ENCODE results near the gene ALX4. TPM values are rescaled to one million over a fixed set of nuclear protein-coding genes. Genes with fewer than 3 reads are reported as not detected.

ALX4 gene
- total and polyA plus RNA-seq, 2 experiments from 2014 or later = not detected

DNA sequence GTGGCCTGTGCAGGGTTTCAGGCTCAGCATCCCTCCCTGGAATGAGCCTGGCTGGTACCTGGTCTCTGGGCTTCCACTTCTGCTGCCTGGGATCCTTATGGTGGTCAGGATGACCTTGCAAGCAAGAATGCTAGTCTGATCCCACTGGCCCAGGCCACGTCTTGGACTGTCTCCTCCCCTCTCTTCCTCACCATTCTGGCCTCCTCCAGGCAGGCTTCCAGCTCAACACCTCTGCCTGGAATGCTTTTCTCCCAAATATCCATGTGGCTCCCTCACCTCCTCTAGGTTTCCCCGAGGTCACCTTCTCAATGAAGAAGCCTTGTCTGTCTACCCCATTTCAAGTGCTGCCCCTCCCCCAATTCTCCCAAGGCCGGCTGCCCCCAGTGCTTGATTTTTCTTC lies 39.4 kb upstream of the ALX4 start:
- Histone ChIP-seq H3K4me1 (ENCODE audit: insufficient read depth) (no peaks in the 10 kb centered on the region), H3K4me3 (no peak overlapping the region), H3K79me2 (replicated peaks; ENCODE audit: insufficient read depth) (no peaks in the 10 kb centered on the region), H4K20me1 (replicated peaks; ENCODE audit: insufficient read depth) (no peaks in the 10 kb centered on the region), H3F3A (replicated peaks; ENCODE audit: low read depth) (no peaks in the 10 kb centered on the region), H3K36me3 (ENCODE audit: insufficient read depth) (no peaks in the 10 kb centered on the region), H3K27me3 (ENCODE audit: insufficient read depth) (no peaks in the 10 kb centered on the region), H3K27ac (ENCODE audit: low read depth) (no peak overlapping the region), H3K9me2 (ENCODE audit: insufficient read depth) (no peaks in the 10 kb centered on the region), H2AFZ (no peak overlapping the region), H3K4me2 (no peak overlapping the region)
- peaks cover 5% of the 10 kb centered on the region for H3K27me3 Mint-ChIP-seq (ENCODE audit: insufficient read depth, low read depth, poor library complexity)
- H3K27ac Mint-ChIP-seq = no peak overlapping the region
- no peaks in the 10 kb centered on the region for H3K9me3 Mint-ChIP-seq
- H3K36me3 Mint-ChIP-seq (ENCODE audit: low read depth) = no peaks in the 10 kb centered on the region
- ATAC-seq (no peak), DNase-seq (ENCODE audit: low spot score) (no peak)
- no peak overlapping the region for H3K4me3 Mint-ChIP-seq
- TF ChIP-seq EZH2 (IDR thresholded peaks at IDR 0.05; ENCODE audit: low read depth, unreplicated experiment) = no peak
- no peak for TF ChIP-seq STAT1 (IDR thresholded peaks at IDR 0.05; ENCODE audit: unreplicated experiment)
- no peak for TF ChIP-seq CREB1 (CRISPR knock-in tag; IDR thresholded peaks at IDR 0.05; ENCODE audit: low read depth)
- TF ChIP-seq CTCF (conservative IDR thresholded peaks at IDR 0.05; ENCODE audit: low read depth in 2 of 2) = no peak
- TF ChIP-seq, protein P1, sequence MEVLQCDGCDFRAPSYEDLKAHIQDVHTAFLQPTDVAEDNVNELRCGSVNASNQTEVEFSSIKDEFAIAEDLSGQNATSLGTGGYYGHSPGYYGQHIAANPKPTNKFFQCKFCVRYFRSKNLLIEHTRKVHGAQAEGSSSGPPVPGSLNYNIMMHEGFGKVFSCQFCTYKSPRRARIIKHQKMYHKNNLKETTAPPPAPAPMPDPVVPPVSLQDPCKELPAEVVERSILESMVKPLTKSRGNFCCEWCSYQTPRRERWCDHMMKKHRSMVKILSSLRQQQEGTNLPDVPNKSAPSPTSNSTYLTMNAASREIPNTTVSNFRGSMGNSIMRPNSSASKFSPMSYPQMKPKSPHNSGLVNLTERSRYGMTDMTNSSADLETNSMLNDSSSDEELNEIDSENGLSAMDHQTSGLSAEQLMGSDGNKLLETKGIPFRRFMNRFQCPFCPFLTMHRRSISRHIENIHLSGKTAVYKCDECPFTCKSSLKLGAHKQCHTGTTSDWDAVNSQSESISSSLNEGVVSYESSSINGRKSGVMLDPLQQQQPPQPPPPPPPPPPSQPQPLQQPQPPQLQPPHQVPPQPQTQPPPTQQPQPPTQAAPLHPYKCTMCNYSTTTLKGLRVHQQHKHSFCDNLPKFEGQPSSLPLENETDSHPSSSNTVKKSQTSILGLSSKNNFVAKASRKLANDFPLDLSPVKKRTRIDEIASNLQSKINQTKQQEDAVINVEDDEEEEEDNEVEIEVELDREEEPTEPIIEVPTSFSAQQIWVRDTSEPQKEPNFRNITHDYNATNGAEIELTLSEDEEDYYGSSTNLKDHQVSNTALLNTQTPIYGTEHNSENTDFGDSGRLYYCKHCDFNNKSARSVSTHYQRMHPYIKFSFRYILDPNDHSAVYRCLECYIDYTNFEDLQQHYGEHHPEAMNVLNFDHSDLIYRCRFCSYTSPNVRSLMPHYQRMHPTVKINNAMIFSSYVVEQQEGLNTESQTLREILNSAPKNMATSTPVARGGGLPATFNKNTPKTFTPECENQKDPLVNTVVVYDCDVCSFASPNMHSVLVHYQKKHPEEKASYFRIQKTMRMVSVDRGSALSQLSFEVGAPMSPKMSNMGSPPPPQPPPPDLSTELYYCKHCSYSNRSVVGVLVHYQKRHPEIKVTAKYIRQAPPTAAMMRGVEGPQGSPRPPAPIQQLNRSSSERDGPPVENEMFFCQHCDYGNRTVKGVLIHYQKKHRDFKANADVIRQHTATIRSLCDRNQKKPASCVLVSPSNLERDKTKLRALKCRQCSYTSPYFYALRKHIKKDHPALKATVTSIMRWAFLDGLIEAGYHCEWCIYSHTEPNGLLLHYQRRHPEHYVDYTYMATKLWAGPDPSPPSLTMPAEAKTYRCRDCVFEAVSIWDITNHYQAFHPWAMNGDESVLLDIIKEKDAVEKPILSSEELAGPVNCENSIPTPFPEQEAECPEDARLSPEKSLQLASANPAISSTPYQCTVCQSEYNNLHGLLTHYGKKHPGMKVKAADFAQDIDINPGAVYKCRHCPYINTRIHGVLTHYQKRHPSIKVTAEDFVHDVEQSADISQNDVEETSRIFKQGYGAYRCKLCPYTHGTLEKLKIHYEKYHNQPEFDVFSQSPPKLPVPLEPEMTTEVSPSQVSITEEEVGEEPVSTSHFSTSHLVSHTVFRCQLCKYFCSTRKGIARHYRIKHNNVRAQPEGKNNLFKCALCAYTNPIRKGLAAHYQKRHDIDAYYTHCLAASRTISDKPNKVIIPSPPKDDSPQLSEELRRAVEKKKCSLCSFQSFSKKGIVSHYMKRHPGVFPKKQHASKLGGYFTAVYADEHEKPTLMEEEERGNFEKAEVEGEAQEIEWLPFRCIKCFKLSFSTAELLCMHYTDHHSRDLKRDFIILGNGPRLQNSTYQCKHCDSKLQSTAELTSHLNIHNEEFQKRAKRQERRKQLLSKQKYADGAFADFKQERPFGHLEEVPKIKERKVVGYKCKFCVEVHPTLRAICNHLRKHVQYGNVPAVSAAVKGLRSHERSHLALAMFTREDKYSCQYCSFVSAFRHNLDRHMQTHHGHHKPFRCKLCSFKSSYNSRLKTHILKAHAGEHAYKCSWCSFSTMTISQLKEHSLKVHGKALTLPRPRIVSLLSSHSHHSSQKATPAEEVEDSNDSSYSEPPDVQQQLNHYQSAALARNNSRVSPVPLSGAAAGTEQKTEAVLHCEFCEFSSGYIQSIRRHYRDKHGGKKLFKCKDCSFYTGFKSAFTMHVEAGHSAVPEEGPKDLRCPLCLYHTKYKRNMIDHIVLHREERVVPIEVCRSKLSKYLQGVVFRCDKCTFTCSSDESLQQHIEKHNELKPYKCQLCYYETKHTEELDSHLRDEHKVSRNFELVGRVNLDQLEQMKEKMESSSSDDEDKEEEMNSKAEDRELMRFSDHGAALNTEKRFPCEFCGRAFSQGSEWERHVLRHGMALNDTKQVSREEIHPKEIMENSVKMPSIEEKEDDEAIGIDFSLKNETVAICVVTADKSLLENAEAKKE (CRISPR knock-in tag; IDR thresholded peaks at IDR 0.05) = no peak
- no peak for TF ChIP-seq JUNB (IDR thresholded peaks at IDR 0.05; ENCODE audit: unreplicated experiment)
- TF ChIP-seq EZH2phosphoT487 (IDR thresholded peaks at IDR 0.05; ENCODE audit: unreplicated experiment) = no peak
- no peak for TF ChIP-seq ZNF114 (CRISPR knock-in tag; IDR thresholded peaks at IDR 0.05)
- no peak for TF ChIP-seq NANOG (IDR thresholded peaks at IDR 0.05; ENCODE audit: borderline replicate concordance)
- no peak for TF ChIP-seq ZNF331 (CRISPR knock-in tag; IDR thresholded peaks at IDR 0.05; ENCODE audit: low read depth)
- TF ChIP-seq POLR2AphosphoS5 (IDR thresholded peaks at IDR 0.05; ENCODE audit: low read depth) = no peak
- no peak for TF ChIP-seq REST (IDR thresholded peaks at IDR 0.05; ENCODE audit: unreplicated experiment)
- TF ChIP-seq, protein P2, sequence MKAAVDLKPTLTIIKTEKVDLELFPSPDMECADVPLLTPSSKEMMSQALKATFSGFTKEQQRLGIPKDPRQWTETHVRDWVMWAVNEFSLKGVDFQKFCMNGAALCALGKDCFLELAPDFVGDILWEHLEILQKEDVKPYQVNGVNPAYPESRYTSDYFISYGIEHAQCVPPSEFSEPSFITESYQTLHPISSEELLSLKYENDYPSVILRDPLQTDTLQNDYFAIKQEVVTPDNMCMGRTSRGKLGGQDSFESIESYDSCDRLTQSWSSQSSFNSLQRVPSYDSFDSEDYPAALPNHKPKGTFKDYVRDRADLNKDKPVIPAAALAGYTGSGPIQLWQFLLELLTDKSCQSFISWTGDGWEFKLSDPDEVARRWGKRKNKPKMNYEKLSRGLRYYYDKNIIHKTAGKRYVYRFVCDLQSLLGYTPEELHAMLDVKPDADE (IDR thresholded peaks at IDR 0.05) = no peak
- H3K4me1 Mint-ChIP-seq = peaks cover 12% of the 10 kb centered on the region

Measured in GM23338 (cell line).